Renal pelvis (tissue), 12 donors: ENCODE results near the gene TTC32. TPM values are rescaled to one million over a fixed set of nuclear protein-coding genes. Genes with fewer than 3 reads are reported as not detected.
"Not testable (repeated sequence)": the region's sequence is repeated elsewhere in the genome, so short reads cannot be mapped to it uniquely, and the experiment has no call there.

ENCODE experiments used
- DNase-seq: peaks from one replicate; pipeline ENCODE4 v3.0.0-alpha.2; 2013
- long read RNA-seq, 16 experiments: transcript quantifications; one replicate each; lab custom pipeline, GENCODE V29; 2026
- polyA plus RNA-seq, 3 donors: library from polyadenylated mRNA; unstranded; fragments of 120-200 nt; gene quantifications; one replicate each; pipeline ENCODE4 v1.2.1, GENCODE V29; 2013; ENCODE audit not compliant: insufficient read length in 3 of 3

TTC32 gene
- 10 to 100 TPM; 29.7 to 35.3 (median 34.0) TPM for polyA plus RNA-seq
- long read RNA-seq, donor 1, transcript TTC32-204 (2 exons, 710 nt) = major isoform, 11 of 69 reads
- long read RNA-seq, donor 1, transcript TTC32-201 (3 exons, 822 nt) = minor isoform, 7 of 69 reads
- long read RNA-seq, donor 1, partial matches to known transcripts = 29 of 69 reads
- long read RNA-seq, donor 1, other reads (novel, unspliced or antisense) = 22 of 69 reads
- long read RNA-seq, donor 2, transcript TTC32-204 (2 exons, 710 nt) = major isoform, 5 of 26 reads
- long read RNA-seq, donor 2, partial matches to known transcripts = 20 of 26 reads
- long read RNA-seq, donor 2, other reads (novel, unspliced or antisense) = 0 of 26 reads
- long read RNA-seq, donor 3, transcript TTC32-204 (2 exons, 710 nt) = major isoform, 10 of 27 reads
- long read RNA-seq, donor 3, partial matches to known transcripts = 14 of 27 reads
- long read RNA-seq, donor 3, other reads (novel, unspliced or antisense) = 0 of 27 reads
- long read RNA-seq, donor 4, transcript TTC32-204 (2 exons, 710 nt) = major isoform, 9 of 103 reads
- long read RNA-seq, donor 4, partial matches to known transcripts = 57 of 103 reads
- long read RNA-seq, donor 4, other reads (novel, unspliced or antisense) = 33 of 103 reads
- long read RNA-seq, donor 5, partial matches to known transcripts = 0 of 4 reads
- long read RNA-seq, donor 5, other reads (novel, unspliced or antisense) = 0 of 4 reads
- long read RNA-seq, donor 6, transcript TTC32-204 (2 exons, 710 nt) = major isoform, 5 of 48 reads
- long read RNA-seq, donor 6, partial matches to known transcripts = 34 of 48 reads
- long read RNA-seq, donor 6, other reads (novel, unspliced or antisense) = 6 of 48 reads
- long read RNA-seq, donor 7, partial matches to known transcripts = 18 of 24 reads
- long read RNA-seq, donor 7, other reads (novel, unspliced or antisense) = 0 of 24 reads
- long read RNA-seq, donor 8, partial matches to known transcripts = 0 of 3 reads
- long read RNA-seq, donor 8, other reads (novel, unspliced or antisense) = 0 of 3 reads
- long read RNA-seq, donor 9, partial matches to known transcripts = 22 of 37 reads
- long read RNA-seq, donor 9, other reads (novel, unspliced or antisense) = 8 of 37 reads
- long read RNA-seq, donor 10, transcript TTC32-201 (3 exons, 822 nt) = major isoform, 5 of 22 reads
- long read RNA-seq, donor 10, partial matches to known transcripts = 14 of 22 reads
- long read RNA-seq, donor 10, other reads (novel, unspliced or antisense) = 0 of 22 reads
- long read RNA-seq, donor 11, partial matches to known transcripts = 8 of 10 reads
- long read RNA-seq, donor 11, other reads (novel, unspliced or antisense) = 0 of 10 reads
- long read RNA-seq, donor 12, transcript TTC32-201 (3 exons, 822 nt) = minor isoform, 9 of 66 reads
- long read RNA-seq, donor 12, transcript TTC32-204 (2 exons, 710 nt) = major isoform, 13 of 66 reads
- long read RNA-seq, donor 12, partial matches to known transcripts = 0 of 66 reads
- long read RNA-seq, donor 12, other reads (novel, unspliced or antisense) = 44 of 66 reads
- long read RNA-seq, donor 13, partial matches to known transcripts = 0 of 9 reads
- long read RNA-seq, donor 13, other reads (novel, unspliced or antisense) = 5 of 9 reads
- long read RNA-seq, donor 14 = 0 reads
- long read RNA-seq, donor 15, transcript TTC32-204 (2 exons, 710 nt) = major isoform, 5 of 80 reads
- long read RNA-seq, donor 15, partial matches to known transcripts = 55 of 80 reads
- long read RNA-seq, donor 15, other reads (novel, unspliced or antisense) = 17 of 80 reads
- long read RNA-seq, donor 16, partial matches to known transcripts = 0 of 3 reads
- long read RNA-seq, donor 16, other reads (novel, unspliced or antisense) = 0 of 3 reads

DNA sequence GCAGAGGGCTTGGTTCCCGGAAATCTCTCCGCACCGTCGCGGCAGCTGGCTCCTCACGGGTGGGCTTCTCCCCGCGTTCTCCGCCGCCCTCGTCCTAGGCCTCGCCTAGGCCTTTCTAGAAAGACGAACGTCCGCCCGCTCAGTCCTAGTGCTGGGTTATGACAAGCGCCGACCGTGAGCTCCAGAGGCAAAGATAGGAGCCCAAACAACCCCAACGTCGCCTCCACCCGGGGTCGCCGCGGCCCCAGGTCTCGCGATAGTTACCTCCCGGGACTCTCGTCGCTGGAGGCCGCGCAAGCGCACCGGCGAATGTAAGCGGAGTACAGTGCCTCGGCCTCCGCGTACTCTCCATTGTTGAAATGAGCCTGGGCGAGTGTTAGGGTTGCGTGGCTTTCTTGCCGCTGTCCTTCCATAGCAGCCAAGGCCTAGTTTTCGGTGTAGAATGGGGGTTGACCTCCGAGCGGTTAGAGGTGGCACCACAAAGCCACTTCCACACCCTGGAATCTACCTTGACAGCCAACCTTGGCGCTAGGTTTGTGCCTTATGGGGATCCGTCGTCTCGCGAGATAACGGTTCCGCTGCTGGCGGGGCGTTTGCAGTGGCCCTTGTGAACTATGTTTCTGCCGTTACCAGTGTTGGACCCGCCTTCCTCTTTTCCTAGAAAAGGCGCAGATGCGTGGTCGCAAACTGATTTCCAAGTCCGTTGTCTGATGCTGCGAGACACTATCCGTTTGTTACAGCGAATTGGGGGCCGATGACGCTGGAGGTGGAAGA lies at the start of gene TTC32:
TTC32 (minus strand) TSS at position 542 of the 774 bp plus-strand sequence; CDS start at position 413, 129 bp downstream.
- DNase-seq = peak; percentile 95

DNA sequence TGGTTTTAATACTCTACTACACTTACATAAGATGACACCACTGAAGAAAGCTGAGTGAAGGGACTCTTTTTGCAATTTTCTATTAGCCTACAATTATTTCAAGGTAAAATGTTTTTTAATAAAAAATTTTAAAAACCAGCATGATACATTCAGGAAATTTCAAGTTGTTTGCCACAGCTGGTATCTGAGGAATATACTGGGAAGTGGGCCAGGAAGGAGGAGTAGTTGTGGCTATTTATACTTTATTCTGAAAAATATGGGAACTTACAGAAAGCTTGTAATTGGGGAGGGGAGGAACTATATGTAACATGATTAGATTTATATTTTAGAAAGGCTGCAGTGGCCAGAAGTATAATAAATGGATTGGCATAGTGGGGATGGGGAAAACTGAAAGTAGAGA lies 47.3 kb upstream of the TTC32 start:
- DNase-seq = no peak

DNA sequence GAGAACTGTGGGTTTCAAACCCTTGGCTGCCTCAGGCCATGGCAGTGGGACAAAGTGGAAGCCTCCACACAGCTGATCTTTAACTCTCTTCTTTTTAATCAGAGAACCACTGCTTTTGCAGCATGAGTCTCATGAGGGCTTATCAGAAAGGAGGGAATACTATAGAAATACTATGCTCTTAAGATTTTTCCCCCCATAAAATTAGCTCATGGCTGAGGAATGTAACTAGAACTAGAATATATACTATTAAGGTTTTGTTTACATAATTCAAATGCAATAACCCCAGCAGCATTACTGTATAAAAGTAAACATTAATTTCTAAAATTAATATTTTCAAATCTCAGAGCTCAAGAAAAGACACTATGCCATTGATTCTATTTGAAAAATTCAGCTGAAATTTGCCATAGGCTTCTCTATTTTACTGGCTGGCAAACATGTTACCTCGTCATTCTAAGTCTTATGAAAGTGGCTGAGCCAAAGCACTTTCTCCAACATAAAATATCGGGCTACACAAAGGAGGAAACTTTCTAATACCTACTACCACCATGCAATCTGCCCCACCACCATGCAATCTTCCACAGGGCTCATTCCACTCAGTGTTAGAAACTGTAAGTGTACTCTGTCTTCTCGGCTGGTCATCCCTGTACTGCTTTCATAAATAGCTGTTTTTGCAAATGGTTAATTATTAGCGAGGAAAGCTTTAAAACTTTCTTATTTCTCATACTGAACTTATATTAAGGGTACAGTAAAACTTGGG lies 45.6 kb upstream of the TTC32 start:
- DNase-seq = no peak

DNA sequence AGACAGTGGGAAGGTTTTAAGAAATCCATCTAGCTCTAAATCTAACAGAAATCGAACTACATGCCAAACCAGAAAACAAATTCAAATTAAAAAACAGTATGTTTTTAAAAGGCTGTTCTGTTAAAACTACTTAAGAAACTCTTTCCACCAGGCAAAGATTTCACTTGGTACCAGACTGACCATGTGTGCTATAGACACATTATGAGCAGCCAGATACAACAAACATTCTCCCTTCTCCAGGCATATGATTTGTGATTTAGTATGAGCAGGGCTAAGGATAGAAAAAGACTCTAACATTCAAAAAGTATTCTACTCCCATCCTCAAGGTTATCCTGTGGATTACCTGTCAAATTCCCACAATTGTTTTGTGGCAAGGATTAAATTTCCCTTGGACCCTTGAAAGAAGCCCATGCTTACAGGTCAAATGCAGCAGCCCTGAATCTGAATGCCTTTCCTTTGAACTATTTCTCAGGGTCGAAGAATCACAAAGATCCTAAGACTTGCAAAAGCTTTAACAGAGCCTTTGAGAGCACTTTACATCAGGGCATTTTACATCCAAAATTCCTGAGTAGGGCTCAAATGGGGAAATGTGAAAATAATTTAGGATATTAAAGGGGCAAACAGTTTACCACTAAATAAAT lies 42.5 kb upstream of the TTC32 start:
- DNase-seq = no peak

DNA sequence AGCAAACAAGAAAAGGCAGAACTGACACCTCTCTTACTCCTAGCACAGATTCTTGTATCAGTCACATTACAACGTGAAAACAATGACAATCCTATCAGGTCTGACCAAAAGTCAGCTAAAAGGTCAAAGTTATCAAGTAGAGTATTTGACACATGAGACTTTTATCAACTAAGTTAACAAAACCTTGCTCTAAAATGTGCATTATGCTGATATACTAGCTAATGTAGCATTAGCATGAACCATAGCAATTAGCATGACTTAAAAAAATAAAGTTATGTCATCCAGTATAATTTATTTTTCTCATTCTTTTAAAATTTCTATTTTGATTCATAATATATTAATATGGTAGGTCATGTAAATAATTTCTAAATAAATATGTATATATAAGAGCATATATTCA lies 41.4 kb upstream of the TTC32 start:
- DNase-seq = no peak

DNA sequence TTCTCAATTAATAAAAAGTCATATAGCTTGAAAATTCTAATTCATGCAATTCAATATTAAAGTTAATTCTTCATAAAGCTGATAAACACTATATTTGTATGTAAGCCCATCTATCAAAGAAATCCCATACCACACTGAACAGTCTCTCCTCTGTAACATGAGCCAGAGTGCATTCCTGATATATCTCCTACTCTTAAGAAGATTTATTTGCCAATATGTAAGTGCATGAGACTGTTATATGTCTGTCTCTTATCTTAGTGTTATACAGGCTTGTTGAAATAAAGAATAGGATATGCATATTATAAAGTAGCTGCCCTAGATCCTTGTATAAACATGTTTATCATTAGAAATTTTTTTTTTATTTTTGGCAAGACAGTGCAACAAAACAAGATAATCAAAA lies 40.4 kb upstream of the TTC32 start:
- DNase-seq = no peak

DNA sequence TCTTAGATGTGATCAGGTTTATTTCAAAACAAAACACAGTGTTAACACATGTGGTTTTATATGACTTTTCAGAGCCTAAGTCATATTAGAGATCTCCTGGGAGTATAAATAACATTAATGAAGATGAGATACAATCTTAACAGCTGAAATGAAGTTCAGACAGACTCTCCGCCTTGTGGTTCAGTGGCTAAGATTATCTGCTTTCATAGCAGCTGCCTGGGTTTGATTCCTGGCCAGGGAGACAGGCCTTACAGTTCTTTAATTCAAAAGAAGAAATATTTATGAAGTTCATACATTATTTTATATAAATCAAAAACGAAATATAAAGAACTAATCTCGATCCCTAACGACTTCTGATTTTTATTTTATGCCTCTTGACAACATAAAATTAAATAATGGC lies 35.2 kb upstream of the TTC32 start:
- peak; percentile 39 for DNase-seq

DNA sequence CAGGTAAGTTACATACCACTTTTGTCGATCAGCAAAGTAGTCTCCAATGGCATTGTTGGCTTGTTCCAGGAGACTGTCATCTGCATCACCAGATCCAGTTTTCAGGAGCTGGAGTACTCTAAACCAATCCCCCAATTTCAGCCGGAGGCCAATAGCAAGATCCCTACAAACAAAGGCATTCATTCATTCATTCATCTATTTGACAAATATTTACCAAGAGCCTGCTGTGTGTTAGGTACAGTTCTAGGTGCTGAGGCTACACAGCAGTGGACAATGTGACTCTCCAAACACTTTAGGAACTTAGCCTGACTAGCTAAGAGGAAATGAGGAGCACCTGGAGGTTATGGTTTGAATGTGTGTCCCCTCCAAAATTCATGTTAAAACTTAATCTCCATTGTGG lies 34.4 kb upstream of the TTC32 start:
- no peak for DNase-seq

DNA sequence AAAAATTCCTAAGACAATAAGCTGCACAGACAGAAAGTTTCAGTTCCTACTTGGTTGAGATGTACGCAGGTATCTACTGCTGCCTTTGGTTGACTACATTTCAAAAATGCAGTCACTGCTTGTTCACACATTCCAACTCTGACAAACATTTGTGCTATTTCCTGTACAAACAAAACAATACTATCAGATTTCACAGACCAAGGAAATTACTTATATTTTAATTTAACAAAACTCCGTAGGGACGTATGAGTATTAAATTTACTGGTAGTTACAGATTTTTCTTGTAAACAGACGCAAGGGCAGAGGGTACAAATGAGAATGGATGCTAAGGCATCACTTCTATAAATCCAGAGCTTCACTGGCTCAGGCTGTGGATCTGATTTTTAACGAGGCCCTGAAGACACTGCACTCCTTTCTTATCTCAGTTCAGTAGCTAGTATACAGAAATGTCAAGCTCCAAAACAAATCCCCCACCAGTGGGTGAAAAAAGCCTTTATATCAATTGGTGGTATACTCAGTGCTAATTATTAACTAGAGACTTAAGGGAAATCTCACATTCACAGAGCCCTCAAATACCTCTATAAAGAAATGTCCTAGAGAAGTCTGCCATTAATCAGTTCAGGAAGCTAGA lies 31.7 kb upstream of the TTC32 start:
- DNase-seq = peak; percentile 50

DNA sequence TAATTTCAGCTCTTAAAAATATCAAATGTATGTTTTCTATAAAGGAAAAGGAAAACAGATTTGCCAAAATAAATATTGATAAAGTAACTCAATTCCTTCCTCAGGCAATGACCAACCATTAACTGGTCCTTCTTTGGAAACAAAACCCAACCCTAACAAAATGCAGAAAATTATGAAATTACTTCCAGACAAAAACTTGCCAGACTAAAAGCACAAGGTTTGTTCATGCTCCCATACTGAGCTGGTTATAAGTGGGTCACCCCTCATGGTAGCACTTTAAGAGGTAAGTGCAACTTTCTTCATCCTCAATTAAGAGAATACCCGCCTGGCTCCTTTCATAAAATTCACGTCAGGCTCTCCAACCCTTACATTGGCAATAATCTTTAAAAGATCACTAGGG lies 31.1 kb upstream of the TTC32 start:
- DNase-seq = no peak

DNA sequence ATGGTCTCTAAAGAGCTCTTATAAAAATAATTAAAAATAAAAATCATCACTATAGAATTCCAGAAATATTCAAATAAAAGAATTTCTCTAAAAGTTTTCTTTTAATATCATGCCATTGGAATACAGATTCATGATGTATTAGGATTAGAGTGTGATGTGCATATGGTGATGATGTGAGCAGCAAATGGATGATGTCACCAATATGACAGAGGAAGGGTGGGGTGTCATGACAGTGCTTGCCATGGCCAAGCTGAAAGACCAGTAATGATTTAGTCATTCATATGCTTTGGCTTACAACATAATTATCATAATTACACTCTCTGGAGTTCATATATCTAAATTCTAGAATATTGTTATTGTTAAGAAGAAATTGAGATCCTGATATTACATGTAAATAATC lies 27.4 kb upstream of the TTC32 start:
- no peak for DNase-seq

DNA sequence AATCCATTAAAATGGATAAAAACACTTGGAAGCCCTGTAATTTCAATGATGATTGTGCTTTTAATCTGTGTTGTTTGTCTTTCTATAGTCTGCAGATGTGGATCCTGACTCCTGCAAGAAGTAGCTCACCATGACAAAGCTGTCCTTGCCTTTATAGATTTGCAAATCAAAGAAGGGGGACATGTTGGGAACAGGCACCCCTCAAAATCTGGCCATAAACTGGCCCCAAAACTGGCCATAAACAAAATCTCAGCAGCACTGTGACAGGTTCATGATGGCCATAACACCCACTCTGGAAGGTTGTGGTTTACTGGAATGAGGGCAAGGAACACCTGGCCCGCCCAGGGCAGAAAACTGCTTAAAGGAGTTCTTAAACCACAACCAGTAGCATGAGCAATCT lies 26.0 kb upstream of the TTC32 start:
- not testable (repeated sequence) for DNase-seq

DNA sequence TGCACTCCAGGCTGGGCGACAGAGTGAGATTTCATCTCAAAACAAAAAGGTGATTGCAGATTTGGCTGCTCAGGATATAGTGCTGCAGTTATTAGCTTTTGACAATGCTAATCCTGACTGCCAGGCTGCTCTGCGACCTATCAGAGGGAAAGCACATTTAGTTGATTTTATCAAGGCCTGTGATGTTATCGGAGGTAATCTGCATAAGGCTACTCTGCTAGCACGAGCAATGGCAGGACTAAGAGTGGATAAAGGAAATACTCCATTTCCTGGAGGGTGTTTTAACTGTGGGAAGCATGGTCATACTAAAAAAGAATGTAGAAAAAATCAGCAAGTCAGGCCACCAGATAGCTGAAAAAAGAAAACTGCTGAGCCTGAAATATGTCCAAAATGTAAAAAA lies 22.7 kb upstream of the TTC32 start:
- not testable (repeated sequence) for DNase-seq

DNA sequence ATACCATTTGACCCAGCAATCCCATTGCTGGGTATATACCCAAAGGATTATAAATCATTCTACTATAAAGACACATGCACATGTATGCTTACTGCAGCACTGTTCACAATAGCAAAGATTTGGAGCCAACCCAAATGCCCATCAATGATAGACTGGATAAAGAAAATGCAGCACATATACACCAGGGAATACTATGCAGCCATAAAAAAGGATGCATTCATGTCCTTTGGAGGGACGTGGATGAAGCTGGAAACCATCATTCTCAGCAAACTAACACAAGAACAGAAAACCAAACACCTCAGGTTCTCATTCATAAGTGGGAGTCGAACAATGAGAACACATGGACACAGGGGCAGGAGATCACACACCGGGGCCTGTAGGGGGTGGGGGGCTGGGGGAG lies 20.4 kb upstream of the TTC32 start:
- not testable (repeated sequence) for DNase-seq

DNA sequence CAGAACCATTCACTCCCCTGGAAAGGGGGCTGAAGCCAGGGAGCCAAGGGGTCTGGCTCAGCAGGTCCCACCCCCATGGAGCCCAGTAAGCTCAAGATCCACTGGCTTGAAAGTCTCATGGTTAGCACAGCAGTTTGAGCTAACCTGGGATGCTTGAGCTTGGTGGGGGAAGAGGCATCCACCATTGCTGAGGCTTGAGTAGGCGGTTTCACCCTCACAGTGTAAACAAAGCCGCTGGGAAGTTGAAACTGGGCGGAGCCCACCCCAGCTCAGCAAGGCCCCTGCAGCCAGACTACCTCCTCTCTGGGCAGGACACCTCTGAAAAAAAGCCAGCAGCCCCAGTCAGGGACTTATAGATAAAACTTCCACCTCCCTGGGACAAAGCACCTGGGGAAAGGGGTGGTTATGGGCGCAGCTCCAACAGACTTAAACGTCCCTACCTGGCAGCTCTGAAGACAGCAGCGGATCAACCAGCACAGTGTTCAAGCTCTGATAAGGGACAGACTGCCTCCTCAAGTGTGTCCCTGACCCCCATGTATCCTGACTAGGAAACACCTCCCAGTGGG lies 14.7 kb upstream of the TTC32 start:
- DNase-seq = no peak

DNA sequence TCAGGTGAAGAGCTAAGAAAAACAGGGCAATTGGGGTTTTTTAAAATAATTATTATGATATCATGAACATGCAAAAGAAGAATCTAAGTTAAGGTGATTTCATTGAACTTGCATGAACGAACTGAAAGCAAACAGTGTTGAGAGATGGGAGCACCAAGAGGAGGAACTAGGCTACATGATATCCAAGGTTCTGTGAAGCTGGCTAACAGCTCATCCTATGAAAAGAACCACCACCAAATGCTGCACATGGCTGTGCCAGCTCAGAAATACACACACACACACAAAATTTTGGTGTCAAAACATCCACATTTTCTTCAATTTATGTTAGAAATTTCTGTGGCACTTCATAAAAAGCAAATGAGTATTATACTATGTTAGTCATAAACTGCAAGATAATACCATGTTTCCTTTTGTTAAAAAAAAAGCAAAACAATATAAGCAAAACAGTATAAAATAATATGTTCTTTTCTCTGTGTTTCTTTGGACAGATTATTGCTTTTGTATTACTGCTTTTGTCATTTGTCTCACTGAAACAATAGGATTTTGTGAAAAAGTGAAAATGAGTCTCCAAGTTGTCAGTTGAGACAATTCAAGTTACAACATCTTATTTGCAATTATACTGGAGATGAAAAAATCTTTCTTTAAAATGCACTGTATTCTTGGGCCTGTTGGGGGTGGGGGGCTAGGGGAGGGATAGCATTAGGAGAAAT lies 12.6 kb upstream of the TTC32 start:
- DNase-seq = no peak
